Activated B cell treated with CpG ODN at 0.5 μM for 24 hours (primary cell): ENCODE measurements around the gene PPP2R2C. TPM values are rescaled to one million over a fixed set of nuclear protein-coding genes. Genes with fewer than 3 reads are reported as not detected.

Experiments used
- ATAC-seq: fragments of 200-7000 bp; cut with Tn5 transposase; one replicate; pipeline ENCODE4 v1.10.0; 2021; ENCODE audit warnings: low read depth, mild to moderate bottlenecking, moderate library complexity
- CTCF ChIA-PET: fragments of 350-600 bp; sonication (Branson Sonifier 250); formaldehyde crosslinking; loops from one replicate; lab custom pipeline; 2021; ENCODE audit warnings: antibody characterized with exemption; lab: Charles Lee
- POLR2A ChIA-PET: fragments of 350-600 bp; sonication (Branson Sonifier 250); formaldehyde crosslinking; loops from one replicate; lab custom pipeline; 2021; ENCODE audit warnings: antibody characterized with exemption; lab: Charles Lee
- DNase-seq: peaks from one replicate; pipeline ENCODE4 v3.0.0; 2022
- H3K27ac Mint-ChIP-seq: one replicate; pipeline ENCODE4 v1.8.0; 2020; ENCODE audit warnings: mixed read lengths
- H3K27me3 Mint-ChIP-seq: one replicate; pipeline ENCODE4 v1.8.0; 2021; ENCODE audit warnings: mixed read lengths
- H3K36me3 Mint-ChIP-seq: one replicate; pipeline ENCODE4 v1.8.0; 2021; ENCODE audit warnings: low read depth, mixed read lengths
- H3K4me1 Mint-ChIP-seq: one replicate; pipeline ENCODE4 v1.8.0; 2021; ENCODE audit warnings: mixed read lengths
- H3K4me3 Mint-ChIP-seq: one replicate; pipeline ENCODE4 v1.8.0; 2020; ENCODE audit warnings: mild to moderate bottlenecking, mixed read lengths
- H3K9me3 Mint-ChIP-seq: one replicate; pipeline ENCODE4 v1.8.0; 2020; ENCODE audit warnings: mixed read lengths
- CTCF ChIP-seq: fragments of 200-600 bp; IDR thresholded peaks from one replicate; pipeline ENCODE4 v1.8.0; 2022; ENCODE audit warnings: antibody characterized with exemption, mild to moderate bottlenecking
- intact Hi-C: fragments of 100-400 bp; cut with micrococcal nuclease; formaldehyde crosslinking; loops from one replicate; pipeline ENCODE4 v1.15.1; 2024
- total RNA-seq: library from RNA; stranded (reverse); gene quantifications from 2 replicates; pipeline ENCODE4 v1.2.3, GENCODE V29; 2022

The PPP2R2C gene
- total RNA-seq, 1 donor from 2014 or later = not detected

- no peaks in the 10 kb centered on the region for H3K36me3 Mint-ChIP-seq
- intact Hi-C loops = no loop called here
- H3K27me3 Mint-ChIP-seq = peaks cover 3% of the 10 kb centered on the region
- no peak for ATAC-seq
- ChIA-PET POLR2A (no interaction called here), CTCF (no interaction called here)
- no peak overlapping the region for H3K27ac Mint-ChIP-seq
- DNase-seq = no peak
- no peaks in the 10 kb centered on the region for H3K9me3 Mint-ChIP-seq
- H3K4me3 Mint-ChIP-seq = no peak overlapping the region
- TF ChIP-seq CTCF = no peak
- H3K4me1 Mint-ChIP-seq = no peaks in the 10 kb centered on the region
Observed at GRCh38 chr4:6367371-6367851, 105.0 kb downstream of the PPP2R2C start.

DNA sequence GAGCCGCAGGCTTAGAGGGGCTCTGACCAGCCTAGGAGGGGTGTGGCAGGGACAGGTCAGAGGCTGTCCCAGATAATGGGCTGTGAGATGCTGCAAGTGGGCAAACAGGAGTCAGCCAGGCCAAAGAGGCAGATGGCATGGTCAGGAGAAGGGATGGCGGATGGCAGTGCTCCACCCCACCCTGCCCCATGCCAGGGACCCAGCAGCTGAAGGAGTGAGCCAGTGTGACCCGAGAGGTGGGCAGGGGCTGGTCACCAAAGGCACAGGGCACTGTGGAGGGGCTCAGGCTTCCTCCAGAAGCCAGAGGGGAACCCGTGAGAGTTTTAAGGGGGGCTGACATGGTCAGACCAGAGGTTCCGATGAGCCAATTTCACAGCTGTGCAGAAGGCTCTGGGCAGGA lies 105.8 kb downstream of the PPP2R2C start:
- DNase-seq (no peak), ATAC-seq (no peak)
- Mint-ChIP-seq H3K4me3 (no peak overlapping the region), H3K27me3 (peaks cover 3% of the 10 kb centered on the region), H3K27ac (no peak overlapping the region), H3K9me3 (no peaks in the 10 kb centered on the region), H3K36me3 (no peaks in the 10 kb centered on the region), H3K4me1 (no peaks in the 10 kb centered on the region)
- CTCF ChIA-PET = no interaction called here
- TF ChIP-seq CTCF = no peak
- POLR2A ChIA-PET = no interaction called here
- intact Hi-C loops = no loop called here

- POLR2A ChIA-PET = no interaction called here
- H3K36me3 Mint-ChIP-seq = no peaks in the 10 kb centered on the region
Observed at GRCh38 chr4:6365545-6366086, 106.8 kb downstream of the PPP2R2C start.

GRCh38 chr4:6364581-6364980 lies 107.8 kb downstream of the PPP2R2C start:
- ATAC-seq (no peak), DNase-seq (no peak)
- H3K27me3 Mint-ChIP-seq = peaks cover 8% of the 10 kb centered on the region
- intact Hi-C loops = no loop called here
- no peaks in the 10 kb centered on the region for H3K36me3 Mint-ChIP-seq
- ChIA-PET POLR2A (no interaction called here), CTCF (no interaction called here)
- H3K4me3 Mint-ChIP-seq = no peak overlapping the region
- H3K27ac Mint-ChIP-seq = no peak overlapping the region
- no peak for TF ChIP-seq CTCF
- H3K9me3 Mint-ChIP-seq = no peaks in the 10 kb centered on the region
- H3K4me1 Mint-ChIP-seq = no peaks in the 10 kb centered on the region

More at GRCh38 chr4:6365545-6366086, 106.8 kb downstream of the PPP2R2C start:
- intact Hi-C loops = no loop called here
- CTCF ChIA-PET = no interaction called here
- TF ChIP-seq CTCF = no peak
- no peak for DNase-seq
- Mint-ChIP-seq H3K27me3 (peaks cover 5% of the 10 kb centered on the region), H3K27ac (no peak overlapping the region), H3K4me3 (no peak overlapping the region), H3K9me3 (no peaks in the 10 kb centered on the region), H3K4me1 (no peaks in the 10 kb centered on the region)
- ATAC-seq = no peak

GRCh38 chr4:6364146-6364545 lies 108.3 kb downstream of the PPP2R2C start:
- no peak for DNase-seq
- intact Hi-C loops = no loop called here
- Mint-ChIP-seq H3K4me3 (no peak overlapping the region), H3K9me3 (no peaks in the 10 kb centered on the region), H3K27me3 (peaks cover 9% of the 10 kb centered on the region), H3K4me1 (no peaks in the 10 kb centered on the region), H3K36me3 (no peaks in the 10 kb centered on the region), H3K27ac (no peak overlapping the region)
- no peak for TF ChIP-seq CTCF
- ChIA-PET CTCF (no interaction called here), POLR2A (no interaction called here)
- no peak for ATAC-seq
